NB4 (cell line): Measurements from ENCODE around the gene FAM47E.

Experiments used
- DNase-seq: peaks from one replicate; pipeline ENCODE4 v3.0.0; 2010; ENCODE audit warnings: low read depth
- H3K4me3 ChIP-seq: one replicate; pipeline ENCODE4 v1.5.1; 2011; ENCODE audit warnings: mild to moderate bottlenecking, low read depth, low read length, moderate library complexity
- MAX ChIP-seq: IDR thresholded peaks from 2 replicates; pipeline ENCODE4 v1.6.1; 2011; ENCODE audit warnings: low read depth, low read length
- MYC ChIP-seq: IDR thresholded peaks from 2 replicates; pipeline ENCODE4 v1.6.1; 2011; ENCODE audit warnings: low read depth, low read length
- POLR2A ChIP-seq: IDR thresholded peaks from 2 replicates; pipeline ENCODE4 v1.6.1; 2011; ENCODE audit warnings: mild to moderate bottlenecking; ENCODE audit not compliant: insufficient read length; ENCODE audit errors: extremely low read depth
- TF ChIP-seq, protein P1 (sequence below): IDR thresholded peaks from one replicate; pipeline ENCODE4 v1.5.1; 2012; ENCODE audit warnings: low read depth, low read length

FAM47E gene

DNA sequence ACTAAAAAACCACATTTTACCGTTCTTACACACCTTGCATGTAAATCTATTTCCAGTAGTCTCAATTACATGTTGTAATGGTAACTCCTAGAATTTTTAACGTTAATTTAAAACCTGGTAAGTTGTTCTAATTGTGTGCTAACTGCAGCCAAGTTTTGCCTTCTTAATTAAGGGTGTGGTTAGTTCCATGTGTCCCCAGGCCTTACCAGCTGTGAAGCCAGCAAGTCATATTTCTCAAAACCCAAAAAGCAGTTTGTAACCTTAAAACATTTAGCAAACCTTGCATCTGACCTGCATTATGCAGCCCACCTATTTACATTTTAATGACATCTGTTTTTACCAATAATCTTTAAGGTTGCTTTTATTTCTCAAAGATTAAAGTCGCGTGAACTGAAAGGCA lies 18.4 kb upstream of the FAM47E start:
- TF ChIP-seq, protein P1, sequence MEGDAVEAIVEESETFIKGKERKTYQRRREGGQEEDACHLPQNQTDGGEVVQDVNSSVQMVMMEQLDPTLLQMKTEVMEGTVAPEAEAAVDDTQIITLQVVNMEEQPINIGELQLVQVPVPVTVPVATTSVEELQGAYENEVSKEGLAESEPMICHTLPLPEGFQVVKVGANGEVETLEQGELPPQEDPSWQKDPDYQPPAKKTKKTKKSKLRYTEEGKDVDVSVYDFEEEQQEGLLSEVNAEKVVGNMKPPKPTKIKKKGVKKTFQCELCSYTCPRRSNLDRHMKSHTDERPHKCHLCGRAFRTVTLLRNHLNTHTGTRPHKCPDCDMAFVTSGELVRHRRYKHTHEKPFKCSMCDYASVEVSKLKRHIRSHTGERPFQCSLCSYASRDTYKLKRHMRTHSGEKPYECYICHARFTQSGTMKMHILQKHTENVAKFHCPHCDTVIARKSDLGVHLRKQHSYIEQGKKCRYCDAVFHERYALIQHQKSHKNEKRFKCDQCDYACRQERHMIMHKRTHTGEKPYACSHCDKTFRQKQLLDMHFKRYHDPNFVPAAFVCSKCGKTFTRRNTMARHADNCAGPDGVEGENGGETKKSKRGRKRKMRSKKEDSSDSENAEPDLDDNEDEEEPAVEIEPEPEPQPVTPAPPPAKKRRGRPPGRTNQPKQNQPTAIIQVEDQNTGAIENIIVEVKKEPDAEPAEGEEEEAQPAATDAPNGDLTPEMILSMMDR = no peak
- TF ChIP-seq MAX (no peak), POLR2A (no peak), MYC (no peak)
- DNase-seq = no peak
- H3K4me3 ChIP-seq = no peak overlapping the region

DNA sequence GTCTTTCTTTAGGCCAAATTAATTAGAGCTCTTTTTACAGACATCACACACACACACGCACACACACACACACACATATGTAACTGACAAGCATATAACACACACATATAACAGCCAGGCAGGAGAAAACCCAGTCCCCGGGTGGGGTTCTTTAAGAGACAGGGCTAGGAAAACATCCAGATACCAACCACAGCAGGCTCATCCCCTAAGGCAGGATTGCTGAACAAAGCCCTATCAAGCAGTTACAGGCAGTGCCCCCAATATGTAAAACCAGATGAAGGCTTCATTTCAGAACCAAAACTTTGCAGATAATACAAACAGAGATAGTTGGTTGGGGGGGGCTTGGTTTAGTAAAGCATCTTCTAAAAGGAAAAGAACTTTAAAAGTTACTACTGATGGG lies 18.0 kb upstream of the FAM47E start:
- no peak for DNase-seq
- no peak overlapping the region for H3K4me3 ChIP-seq
- TF ChIP-seq MAX = no peak
- TF ChIP-seq, protein P1 = no peak
- TF ChIP-seq MYC = no peak
- no peak for TF ChIP-seq POLR2A

GRCh38 chr4:76233967-76234678 lies 17.4 kb upstream of the FAM47E start:
- H3K4me3 ChIP-seq = no peak overlapping the region
- DNase-seq = no peak
- TF ChIP-seq, protein P1 = no peak
- TF ChIP-seq MYC (no peak), MAX (no peak), POLR2A (no peak)

GRCh38 chr4:76234679-76235044 lies 16.9 kb upstream of the FAM47E start:
- H3K4me3 ChIP-seq = no peak overlapping the region
- TF ChIP-seq, protein P1 = no peak
- no peak for TF ChIP-seq MYC
- TF ChIP-seq POLR2A = no peak
- TF ChIP-seq MAX = no peak
- no peak for DNase-seq

DNA sequence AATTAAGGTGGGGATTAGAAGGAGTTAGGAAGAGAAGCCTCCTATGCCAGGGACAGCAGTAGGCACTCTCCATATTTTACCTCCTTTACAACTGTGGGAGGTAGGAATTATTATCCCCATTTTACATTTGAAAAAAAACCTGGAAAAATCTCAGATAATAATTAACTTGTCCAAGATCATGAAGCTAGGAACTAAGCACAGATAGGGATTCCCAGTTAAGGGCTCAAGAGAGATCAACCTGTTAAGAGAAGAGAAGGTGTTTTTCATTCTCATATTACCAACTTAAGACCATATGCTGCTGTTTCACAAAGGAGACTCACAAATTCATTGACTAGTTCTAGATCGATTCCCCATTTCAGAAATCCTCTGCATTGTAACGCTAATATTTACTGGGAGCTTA lies 16.1 kb upstream of the FAM47E start:
- no peak overlapping the region for H3K4me3 ChIP-seq
- no peak for TF ChIP-seq MYC
- no peak for TF ChIP-seq POLR2A
- TF ChIP-seq, protein P1 = no peak
- TF ChIP-seq MAX = no peak
- no peak for DNase-seq
